HG03159 (cell line): ENCODE data around the gene DLGAP1.
"Not testable (repeated sequence)": the region's sequence is repeated elsewhere in the genome, so short reads cannot be mapped to it uniquely, and the experiment has no call there.

Experiments used
- ATAC-seq: cut with Tn5 transposase; IDR thresholded peaks from one replicate; pipeline ENCODE4 v1.9.1; 2021; ENCODE audit warnings: mild to moderate bottlenecking, moderate library complexity; ENCODE audit not compliant: unreplicated experiment

The DLGAP1 gene

DNA sequence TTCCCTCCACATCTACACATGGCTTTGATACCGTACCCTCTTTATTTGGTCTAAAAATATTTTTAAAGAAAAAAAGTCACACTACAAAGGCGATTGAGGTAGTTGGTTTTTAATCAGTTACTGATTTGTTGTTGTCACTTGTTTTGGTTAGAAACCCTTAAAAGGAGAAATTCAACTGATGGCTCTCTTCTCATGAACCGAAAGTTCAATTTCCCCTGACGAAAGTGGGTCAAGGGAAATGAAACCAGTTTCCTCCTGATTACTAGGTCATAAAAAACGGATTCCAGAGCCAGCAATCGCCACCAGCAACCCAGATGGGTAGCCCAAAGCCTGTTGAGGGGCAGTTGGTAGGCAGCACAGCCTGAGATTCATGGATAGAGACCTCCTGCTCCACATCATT is 63.2 kb downstream of the DLGAP1 start:
- ATAC-seq: no peak

GRCh38 chr18:4385876-4386275 is 69.2 kb downstream of the DLGAP1 start:
- no peak for ATAC-seq

- no peak for ATAC-seq
Measured at GRCh38 chr18:4384932-4385331, 70.2 kb downstream of the DLGAP1 start.

DNA sequence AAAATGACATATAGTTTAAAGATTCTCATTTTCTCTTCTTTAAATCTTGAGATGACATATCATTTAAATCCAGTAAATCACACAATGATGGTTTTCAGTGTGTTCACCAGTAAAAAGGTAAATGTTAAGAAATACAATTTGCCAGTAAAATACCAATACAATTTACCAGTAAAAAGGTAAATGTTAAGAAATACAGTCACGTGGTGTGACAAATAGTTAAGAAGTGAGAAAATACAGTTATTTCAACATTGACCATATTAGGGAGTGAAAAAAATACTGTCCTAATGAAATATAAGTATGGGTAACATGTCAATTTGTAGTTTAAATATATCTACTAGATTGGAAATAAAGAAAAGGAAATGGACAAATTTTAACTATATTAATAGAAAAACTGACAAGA is 80.5 kb downstream of the DLGAP1 start:
- ATAC-seq: no peak

GRCh38 chr18:4369705-4370104 is 85.4 kb downstream of the DLGAP1 start:
- no peak for ATAC-seq

GRCh38 chr18:4360221-4360715 is 94.8 kb downstream of the DLGAP1 start:
- ATAC-seq: no peak

DNA sequence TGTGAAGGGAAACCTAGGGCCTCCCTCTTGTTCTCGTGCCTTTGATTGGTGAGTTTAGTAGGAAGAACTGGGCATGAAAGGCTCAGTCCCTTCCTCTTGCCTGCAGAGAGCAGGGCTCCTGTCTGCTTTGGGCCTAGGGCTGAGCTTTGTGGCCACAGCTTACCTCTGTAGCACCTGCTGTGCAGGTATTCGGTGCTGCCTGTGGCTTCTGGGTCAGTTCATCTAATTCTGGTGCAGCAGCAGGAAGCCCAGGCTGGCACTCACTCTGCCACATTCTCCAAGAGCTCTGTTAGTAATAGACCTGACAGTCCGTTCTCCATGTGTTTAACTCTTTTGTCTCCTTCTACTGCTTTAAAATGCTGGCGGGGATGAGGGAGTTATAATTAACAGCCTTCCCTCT is 96.5 kb downstream of the DLGAP1 start:
- no peak for ATAC-seq

DNA sequence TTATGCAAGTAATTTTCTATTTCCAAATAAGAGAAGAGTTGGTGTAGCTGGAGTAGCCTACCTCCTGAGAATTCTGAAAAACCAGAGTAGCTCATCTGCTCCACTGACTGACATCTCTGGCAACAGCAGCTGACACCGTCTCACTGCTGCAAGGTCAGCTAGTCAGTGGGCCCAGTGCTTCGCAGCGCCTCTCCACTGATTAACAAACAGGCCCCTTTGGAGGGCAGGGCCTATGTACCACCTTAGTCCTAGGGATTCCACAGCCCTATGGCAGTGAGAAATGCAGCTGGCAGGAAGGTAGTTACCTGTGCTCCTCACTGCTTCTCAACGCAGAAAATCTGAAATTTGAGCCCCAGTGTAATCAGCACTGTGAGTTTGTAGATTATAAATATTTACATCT is 97.5 kb downstream of the DLGAP1 start:
- no peak for ATAC-seq

DNA sequence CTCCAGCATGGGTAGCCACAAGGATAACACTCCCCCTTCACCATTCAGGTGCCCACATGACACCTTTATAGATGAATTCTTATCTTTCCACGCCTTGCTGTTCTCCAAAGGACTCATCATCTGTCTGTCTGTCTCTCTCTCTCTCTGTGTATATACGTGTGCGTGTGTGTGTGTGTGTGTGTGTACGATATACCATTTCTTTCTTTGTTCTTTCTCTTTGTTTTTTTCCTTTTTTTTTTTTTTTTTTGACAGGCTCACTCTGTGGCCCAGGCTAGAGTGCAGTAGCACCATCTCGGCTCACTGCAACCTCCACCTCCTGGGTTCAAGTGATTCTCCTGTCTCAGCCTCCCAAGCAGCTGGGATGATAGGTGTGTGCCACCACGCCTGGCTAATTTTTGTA is 98.2 kb downstream of the DLGAP1 start:
- ATAC-seq: no peak

GRCh38 chr18:4353853-4354418 is 101.2 kb downstream of the DLGAP1 start:
- no peak for ATAC-seq

- no peak for ATAC-seq
Measured at GRCh38 chr18:4352746-4353551, 102.2 kb downstream of the DLGAP1 start.

DNA sequence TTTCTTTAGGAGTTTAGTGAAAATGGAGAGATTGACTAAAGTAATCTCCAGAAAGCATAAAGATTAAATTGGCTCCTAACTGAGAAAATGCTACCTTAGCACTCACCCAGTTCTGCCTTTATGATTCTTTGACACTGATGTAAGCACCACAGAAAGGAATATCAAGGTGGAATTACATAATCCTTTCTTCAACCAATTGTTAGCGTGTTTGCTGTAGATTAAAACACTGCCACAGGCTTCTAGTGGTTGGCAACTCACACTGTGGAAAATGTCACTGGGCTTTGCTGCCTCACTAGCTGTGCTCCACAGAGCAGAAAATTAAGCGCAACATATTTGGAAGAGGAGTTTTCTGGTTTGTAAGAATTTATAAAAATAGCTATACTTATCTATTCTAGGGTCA is 104.1 kb downstream of the DLGAP1 start:
- ATAC-seq: no peak

DNA sequence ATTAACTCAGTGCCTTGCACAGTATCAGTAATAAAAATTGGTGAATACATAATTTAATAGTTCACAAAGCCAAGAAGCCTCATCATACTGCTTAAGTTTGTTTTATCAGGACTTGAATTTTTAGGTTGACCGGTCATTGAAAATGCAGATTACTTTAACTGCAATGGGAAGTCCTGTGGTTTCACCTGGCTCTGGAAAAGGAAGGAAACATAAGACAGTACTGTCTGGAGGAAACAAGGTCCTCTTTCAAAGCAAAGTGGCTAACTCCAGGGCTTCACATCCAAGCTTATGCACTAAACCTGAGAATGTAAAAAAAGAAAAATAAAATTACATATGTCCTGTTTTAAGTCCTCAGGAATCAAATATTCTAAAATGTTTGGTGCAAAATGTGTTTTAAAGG is 119.7 kb downstream of the DLGAP1 start:
- ATAC-seq: no peak

DNA sequence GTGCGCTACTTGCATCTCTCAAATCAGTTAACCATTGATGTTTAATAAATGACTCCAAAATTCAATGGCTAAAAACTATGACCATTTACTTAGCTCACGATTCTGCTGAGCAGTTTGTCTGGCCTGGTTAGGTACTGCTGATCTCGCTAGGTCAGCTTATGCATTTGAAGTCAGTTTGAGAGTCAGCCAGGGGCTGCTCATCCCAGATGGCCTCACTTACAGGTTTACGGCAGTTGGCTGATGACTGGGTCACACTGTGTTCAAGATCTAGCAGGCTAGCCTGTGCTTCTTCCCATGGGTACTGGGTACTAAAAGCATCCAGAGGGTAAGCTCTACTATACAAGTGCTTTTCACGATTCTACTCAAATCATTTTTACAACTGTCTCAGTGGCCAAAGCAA is 122.1 kb downstream of the DLGAP1 start:
- ATAC-seq: no peak

- peak; percentile 69 for ATAC-seq
Measured at GRCh38 chr18:4319738-4320677, 135.1 kb downstream of the DLGAP1 start.

- no peak for ATAC-seq
Measured at GRCh38 chr18:4318311-4318710, 136.8 kb downstream of the DLGAP1 start.

- not testable (repeated sequence) for ATAC-seq
Measured at GRCh38 chr18:4311945-4312344, 143.2 kb downstream of the DLGAP1 start.

GRCh38 chr18:4311136-4311535 is 144.0 kb downstream of the DLGAP1 start:
- ATAC-seq: no peak

DNA sequence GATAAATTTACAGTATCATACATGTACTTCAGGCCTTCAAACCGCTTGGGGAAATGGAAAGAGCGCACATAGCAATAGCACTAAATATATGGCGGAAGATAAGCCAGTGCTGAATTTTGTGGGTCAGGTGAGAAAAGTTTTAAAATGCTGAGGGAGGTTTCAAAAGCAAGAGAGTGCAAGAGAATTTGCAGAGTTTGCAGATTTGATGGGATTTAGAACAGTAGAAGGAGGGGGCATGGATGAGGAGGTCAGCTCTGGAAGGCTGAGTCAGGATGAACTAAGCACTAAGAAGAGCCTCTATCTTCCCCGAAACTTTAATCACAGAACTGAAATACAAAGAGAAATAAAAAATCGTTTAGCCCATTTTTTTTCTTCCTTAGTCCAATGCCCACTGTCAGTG is 145.9 kb downstream of the DLGAP1 start:
- ATAC-seq: no peak

- no peak for ATAC-seq
Measured at GRCh38 chr18:4308576-4308975, 146.5 kb downstream of the DLGAP1 start.

DNA sequence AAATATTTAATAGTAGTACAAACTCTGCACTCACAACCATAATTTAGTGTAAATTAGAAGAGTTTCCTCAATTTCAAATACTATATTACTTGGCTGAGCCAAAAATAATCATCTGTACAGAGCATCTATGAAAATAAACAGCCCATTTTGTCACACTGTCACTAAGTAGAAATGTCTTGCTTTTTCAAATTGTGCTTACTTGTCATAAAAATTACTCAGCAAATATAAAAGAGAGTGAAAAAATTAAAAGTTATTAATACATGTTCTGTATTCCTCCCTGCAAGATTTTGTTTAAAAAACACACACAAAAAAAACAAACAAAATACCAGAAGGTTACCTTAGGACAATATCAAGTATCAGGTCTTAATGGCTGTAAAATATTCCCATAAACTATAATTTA is 155.7 kb downstream of the DLGAP1 start:
- no peak for ATAC-seq
